SK-N-SH (cell line): ENCODE data around the gene C11orf58. TPM values are rescaled to one million over a fixed set of nuclear protein-coding genes. Genes with fewer than 3 reads are reported as not detected.

Source experiments
- CTCF ChIA-PET: fragments of 300-600, 350-600 bp; formaldehyde crosslinking; extraction: SDS; loops from one replicate; lab custom pipeline; 2021; lab: Yijun Ruan, JAX
- POLR2A ChIA-PET: fragments of 350-600 bp; sonication (Branson Sonifier 250); formaldehyde crosslinking; extraction: SDS; loops from one replicate; lab custom pipeline; 2020; ENCODE audit warnings: antibody characterized with exemption, inconsistent platforms; lab: Yijun Ruan, JAX
- DNase-seq: peaks from one replicate; pipeline ENCODE4 v3.0.0; 2012
- H2AFZ ChIP-seq: fragments of 200-600 bp; sonication (generic); 2 replicates; pipeline ENCODE4 v1.8.1; 2016; ENCODE audit warnings: antibody characterized with exemption, mild to moderate bottlenecking, low read depth
- H3F3A ChIP-seq: fragments of 200-600 bp; sonication (generic); replicated peaks from 2 replicates; pipeline ENCODE3; 2016; ENCODE audit warnings: antibody characterized with exemption, mild to moderate bottlenecking; ENCODE audit not compliant: insufficient read depth
- H3K27ac ChIP-seq, 2 experiments: fragments of 200-500 bp in 1 of 2; fragments of 200-600 bp in 1 of 2; sonication (Bioruptor generic) in 1 of 2; sonication (generic), shearing (Covaris generic) in 1 of 2; 2 replicates each; pipeline versions ENCODE4 v1.5.1 to v1.6.1; 2014 to 2016; ENCODE audit warnings: low read depth in 2 of 2, inconsistent platforms in 1 of 2, low read length in 1 of 2, mild to moderate bottlenecking in 1 of 2, mixed read lengths in 1 of 2
- H3K27me3 ChIP-seq: fragments of 200-600 bp; sonication (generic), shearing (Covaris generic); 2 replicates; pipeline ENCODE4 v1.6.1; 2016; ENCODE audit warnings: mixed run types; ENCODE audit not compliant: insufficient read depth
- H3K36me3 ChIP-seq, 2 experiments: fragments of 200-500 bp in 1 of 2; fragments of 200-600 bp in 1 of 2; sonication (Bioruptor generic) in 1 of 2; sonication (generic) in 1 of 2; replicated peaks in 1 of 2; 2 replicates each; pipeline versions ENCODE3 to v1.5.1; 2014 to 2016; ENCODE audit warnings: low read length in 1 of 2, mild to moderate bottlenecking in 1 of 2; ENCODE audit not compliant: insufficient read depth in 2 of 2, control insufficient read depth in 1 of 2
- H3K4me1 ChIP-seq, 2 experiments: fragments of 200-500 bp in 1 of 2; fragments of 200-600 bp in 1 of 2; sonication (Bioruptor generic) in 1 of 2; sonication (generic), shearing (Covaris generic) in 1 of 2; 2 replicates each; pipeline versions ENCODE4 v1.5.1 to v1.6.1; 2014 to 2016; ENCODE audit warnings: low read depth in 1 of 2, low read length in 1 of 2, mixed run types in 1 of 2; ENCODE audit not compliant: insufficient read depth in 2 of 2, control insufficient read depth in 1 of 2
- H3K4me2 ChIP-seq: fragments of 200-600 bp; sonication (generic), shearing (Covaris generic); 2 replicates; pipeline ENCODE4 v1.6.1; 2017; ENCODE audit warnings: mixed run types
- H3K4me3 ChIP-seq, 2 experiments: fragments of 200-500 bp in 1 of 2; fragments of 200-600 bp in 1 of 2; sonication (Bioruptor generic) in 1 of 2; sonication (generic), shearing (Covaris generic) in 1 of 2; 2 replicates each; pipeline versions ENCODE4 v1.5.1 to v1.8.1; 2014 to 2016; ENCODE audit warnings: low read depth in 2 of 2, inconsistent platforms in 1 of 2, low read length in 1 of 2, mild to moderate bottlenecking in 1 of 2, mixed read lengths in 1 of 2, moderate library complexity in 1 of 2
- H3K79me2 ChIP-seq: fragments of 200-600 bp; sonication (generic); 2 replicates; pipeline ENCODE4 v1.8.1; 2017; ENCODE audit warnings: mild to moderate bottlenecking; ENCODE audit not compliant: insufficient read depth
- H3K9ac ChIP-seq: fragments of 200-600 bp; sonication (generic); 2 replicates; pipeline ENCODE4 v1.6.1; 2017; ENCODE audit warnings: mixed run types
- H3K9me2 ChIP-seq: fragments of 200-600 bp; sonication (generic); 2 replicates; pipeline ENCODE4 v1.6.1; 2017; ENCODE audit warnings: mixed run types
- H3K9me3 ChIP-seq: fragments of 200-600 bp; sonication (generic); 2 replicates; pipeline ENCODE4 v1.6.1; 2017; ENCODE audit warnings: mixed run types, mild to moderate bottlenecking, moderate library complexity
- H4K20me1 ChIP-seq: fragments of 200-600 bp; sonication (generic); 2 replicates; pipeline ENCODE4 v1.6.1; 2017; ENCODE audit warnings: mild to moderate bottlenecking, mixed run types; ENCODE audit not compliant: insufficient read depth
- CHD2 ChIP-seq: fragments of 150-350 bp; IDR thresholded peaks from 2 replicates; pipeline ENCODE4 v1.6.1; 2018; ENCODE audit warnings: low read length; ENCODE audit not compliant: partially characterized antibody
- CTCF ChIP-seq: fragments of 200-600 bp; sonication (generic); IDR thresholded peaks from 2 replicates; pipeline ENCODE4 v1.6.1; 2017; ENCODE audit warnings: antibody characterized with exemption, mild to moderate bottlenecking, moderate library complexity
- ELF1 ChIP-seq: IDR thresholded peaks from 2 replicates; pipeline ENCODE4 v1.4.0; 2012
- EP300 ChIP-seq, 2 experiments: IDR thresholded peaks; 2 replicates each; pipeline versions ENCODE4 v1.4.0 to v1.6.1; 2012; ENCODE audit warnings: borderline replicate concordance in 1 of 2, low read depth in 1 of 2, low read length in 1 of 2
- EZH2phosphoT487 ChIP-seq: fragments of 200-600 bp; sonication (generic); IDR thresholded peaks from 2 replicates; pipeline ENCODE4 v1.6.1; 2017; ENCODE audit warnings: low read depth, mixed run types, mild to moderate bottlenecking, antibody characterized with exemption, moderate library complexity, borderline replicate concordance
- GABPA ChIP-seq: IDR thresholded peaks from 2 replicates; pipeline ENCODE4 v1.4.0; 2012; ENCODE audit warnings: low read depth, mild to moderate bottlenecking
- GATA2 ChIP-seq: sonication (generic); formaldehyde crosslinking; IDR thresholded peaks from 2 replicates; pipeline ENCODE4 v1.5.0; 2020; ENCODE audit warnings: mild to moderate bottlenecking, missing genetic modification reagents
- IRF3 ChIP-seq: fragments of 150-350 bp; IDR thresholded peaks from 2 replicates; pipeline ENCODE4 v1.6.1; 2016; ENCODE audit warnings: mild to moderate bottlenecking, low read depth, low read length
- MEF2A ChIP-seq: IDR thresholded peaks from 2 replicates; pipeline ENCODE4 v1.4.0; 2012; ENCODE audit warnings: low read depth, borderline replicate concordance
- NFIC ChIP-seq: IDR thresholded peaks from 2 replicates; pipeline ENCODE4 v1.4.0; 2012; ENCODE audit warnings: borderline replicate concordance
- POLR2AphosphoS5 ChIP-seq: IDR thresholded peaks from 2 replicates; pipeline ENCODE4 v1.6.1; 2012; ENCODE audit warnings: low read depth, low read length
- TCF12 ChIP-seq: IDR thresholded peaks from 2 replicates; pipeline ENCODE4 v1.4.0; 2012
- TEAD4 ChIP-seq: IDR thresholded peaks from 2 replicates; pipeline ENCODE4 v1.4.0; 2012; ENCODE audit warnings: mild to moderate bottlenecking, borderline replicate concordance; ENCODE audit not compliant: insufficient read depth
- YY1 ChIP-seq: IDR thresholded peaks from 2 replicates; pipeline ENCODE4 v1.4.0; 2012; ENCODE audit warnings: low read depth, mild to moderate bottlenecking
- WGBS: methylation state at CpG from one replicate; pipeline ENCODE4 v1.1.6; 2017; ENCODE audit warnings: low lambda C conversion rate; 5-methylcytosine and 5-hydroxymethylcytosine counted together
- polyA plus RNA-seq, 3 experiments: library from polyadenylated mRNA; depleted of rRNA; stranded (reverse); fragments of >200 nt; gene quantifications; 2 replicates each; pipeline ENCODE4 v1.2.3, GENCODE V29; 2012
- TF ChIP-seq, protein P1 (sequence below): IDR thresholded peaks from 2 replicates; pipeline ENCODE4 v1.4.0; 2012; ENCODE audit warnings: low read depth

C11orf58 gene
- polyA plus RNA-seq, 1 of the 3 experiments (the other 2 are of a cell fraction) = 150 TPM

- TF ChIP-seq TEAD4 (no peak), EZH2phosphoT487 (no peak)
Observed at GRCh38 chr11:16774936-16775613, 36.6 kb downstream of the C11orf58 start (continued).

DNA sequence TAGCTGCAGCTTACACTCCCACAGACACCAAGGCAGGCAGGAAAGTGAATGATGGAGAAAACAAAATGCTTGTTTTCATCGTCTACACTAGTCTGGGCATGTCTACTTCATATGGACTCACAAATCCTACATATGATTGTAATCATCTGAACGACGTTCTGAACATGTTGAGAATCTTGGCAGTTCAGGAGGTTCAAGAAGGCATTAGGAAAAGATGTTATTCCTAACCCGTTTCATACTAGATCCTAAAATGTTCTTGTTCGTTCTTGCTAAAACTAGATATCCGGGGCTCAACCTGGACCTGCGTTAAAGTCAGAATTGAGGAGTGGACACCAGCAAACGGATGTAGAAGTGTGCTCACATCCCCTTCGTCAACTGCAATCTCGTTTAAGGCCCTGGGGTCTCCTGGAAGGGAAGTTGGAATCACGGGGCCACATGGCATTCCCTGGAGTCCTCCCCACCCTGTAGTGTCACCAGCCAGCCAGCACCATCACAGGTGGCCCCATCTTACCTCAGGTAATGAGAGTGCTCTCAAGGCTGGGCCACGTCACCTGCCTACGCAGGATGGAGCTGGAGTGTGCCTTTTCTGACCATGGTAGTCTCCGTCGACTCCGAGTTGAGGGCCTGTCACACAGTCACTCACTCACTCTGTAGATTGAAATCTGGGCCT, 37.3 kb downstream of the C11orf58 start:
- 70% methylated on average over 12 of the region's 16 CpGs for WGBS
- no peak overlapping the region for H3K9ac ChIP-seq
- H3K36me3 ChIP-seq = no peaks in the 10 kb centered on the region
- peaks cover 0 to 18% of the 10 kb centered on the region in 2 experiments; a peak in 1 of 4 replicates for H3K4me1 ChIP-seq
- H2AFZ ChIP-seq = no peak overlapping the region
- TF ChIP-seq CHD2 (no peak), CTCF (no peak), GATA2 (CRISPR knock-in tag) (no peak), EP300 (IDR thresholded peaks at IDR 0.05; ENCODE audit: borderline replicate concordance in 1 of 2, low read depth in 1 of 2, low read length in 1 of 2) (no peak), GABPA (no peak), NFIC (no peak), MEF2A (no peak), POLR2AphosphoS5 (no peak), YY1 (no peak), TEAD4 (no peak), TCF12 (no peak), IRF3 (no peak), ELF1 (no peak)
- TF ChIP-seq, protein P1, sequence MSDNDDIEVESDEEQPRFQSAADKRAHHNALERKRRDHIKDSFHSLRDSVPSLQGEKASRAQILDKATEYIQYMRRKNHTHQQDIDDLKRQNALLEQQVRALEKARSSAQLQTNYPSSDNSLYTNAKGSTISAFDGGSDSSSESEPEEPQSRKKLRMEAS = no peak
- no peaks in the 10 kb centered on the region for H3K9me2 ChIP-seq
- H3K9me3 ChIP-seq = no peaks in the 10 kb centered on the region
- no peak for DNase-seq
- H3K4me2 ChIP-seq = no peak overlapping the region
- no peak overlapping the region for H3K27ac ChIP-seq
- ChIA-PET CTCF (interaction anchor here (1.2 to 2.1 kb wide), 2 partner anchors 9 to 13 kb away, joined by 4 to 14 read pairs; no protein-coding TSS in a partner anchor), POLR2A (interaction anchor here (0.6 kb wide), 1 partner anchor 11 kb away, joined by 3 read pairs; no protein-coding TSS in a partner anchor)
- no peaks in the 10 kb centered on the region for H4K20me1 ChIP-seq
- no peak overlapping the region for H3K4me3 ChIP-seq
- H3F3A ChIP-seq = no peaks in the 10 kb centered on the region
- no peaks in the 10 kb centered on the region for H3K79me2 ChIP-seq
- no peaks in the 10 kb centered on the region for H3K27me3 ChIP-seq
